Stimulated activated CD8-positive, alpha-beta memory T cell treated with anti-CD3 and anti-CD28 coated beads, Interleukin-2, amount 100 ng/mL, for 1 hour (primary cell): ENCODE measurements around the gene SOX9.
"Not testable (repeated sequence)": the region's sequence is repeated elsewhere in the genome, so short reads cannot be mapped to it uniquely, and the experiment has no call there.

Source experiments
- DNase-seq, 2 donors: peaks; one replicate each; pipeline ENCODE4 v3.0.0-alpha.2; 2020; ENCODE audit warnings: low read depth in 2 of 2

SOX9 gene

DNA sequence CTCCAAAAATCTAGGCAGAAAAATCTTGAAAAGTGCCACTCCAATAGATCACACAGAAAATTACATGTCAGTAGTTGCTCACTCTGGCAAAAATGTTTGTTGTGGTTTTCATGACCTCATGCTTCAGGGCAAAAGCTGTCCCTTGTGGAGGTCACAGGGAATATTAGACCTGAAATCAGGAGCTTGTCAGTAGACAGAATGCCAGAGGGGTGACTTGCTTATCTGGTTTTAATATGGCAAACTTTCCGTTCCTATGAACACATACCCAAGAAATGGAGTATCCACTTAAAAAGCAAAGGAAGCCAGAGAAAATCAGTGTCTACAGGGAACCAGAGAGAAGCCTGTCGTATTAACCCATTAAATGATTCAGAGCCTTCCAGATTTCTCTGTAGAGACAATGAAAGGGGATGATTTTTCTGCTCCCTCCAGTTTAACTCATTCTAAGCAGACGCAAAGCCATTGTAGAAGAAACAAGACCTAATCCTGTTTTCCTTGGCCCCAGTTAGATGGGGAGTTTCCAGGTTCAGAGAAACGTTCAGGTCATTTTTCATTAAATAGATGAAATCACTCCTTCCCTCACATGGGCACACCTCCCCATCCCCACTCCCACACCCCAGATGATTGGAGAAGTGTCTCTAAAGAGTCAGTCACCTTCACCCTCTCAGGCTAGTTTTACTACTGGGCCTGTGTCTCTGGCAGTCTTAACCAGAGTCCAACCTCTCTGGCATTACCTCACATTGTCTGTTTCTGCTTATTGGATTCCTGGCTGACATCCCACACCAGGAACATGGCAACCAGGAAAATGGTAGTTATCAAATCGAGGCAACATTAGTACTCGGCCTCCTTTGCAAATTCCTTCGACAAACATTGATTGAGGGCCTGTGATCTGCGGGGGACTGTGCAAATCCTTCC, 6.0 kb downstream of the SOX9 start:
- no peak for DNase-seq

DNA sequence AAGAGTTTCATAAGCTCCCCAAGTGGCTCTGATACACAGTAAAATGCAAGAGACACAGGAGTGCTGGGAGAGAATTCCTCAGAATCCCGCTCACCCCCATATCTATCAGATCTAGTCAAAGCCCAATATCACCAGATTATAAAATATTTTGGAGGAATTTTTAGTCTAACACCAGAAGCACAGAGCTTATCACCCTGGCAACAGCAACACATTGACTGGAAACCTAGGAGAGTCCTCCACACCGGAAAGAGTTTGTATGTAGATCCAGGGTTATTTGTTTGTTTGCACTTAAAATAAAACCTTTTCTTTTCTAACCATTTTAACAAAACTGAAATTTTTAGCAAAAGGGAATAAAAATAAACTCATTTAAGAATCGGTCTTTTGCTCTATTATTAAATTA, 7.2 kb downstream of the SOX9 start:
- no peak for DNase-seq

DNA sequence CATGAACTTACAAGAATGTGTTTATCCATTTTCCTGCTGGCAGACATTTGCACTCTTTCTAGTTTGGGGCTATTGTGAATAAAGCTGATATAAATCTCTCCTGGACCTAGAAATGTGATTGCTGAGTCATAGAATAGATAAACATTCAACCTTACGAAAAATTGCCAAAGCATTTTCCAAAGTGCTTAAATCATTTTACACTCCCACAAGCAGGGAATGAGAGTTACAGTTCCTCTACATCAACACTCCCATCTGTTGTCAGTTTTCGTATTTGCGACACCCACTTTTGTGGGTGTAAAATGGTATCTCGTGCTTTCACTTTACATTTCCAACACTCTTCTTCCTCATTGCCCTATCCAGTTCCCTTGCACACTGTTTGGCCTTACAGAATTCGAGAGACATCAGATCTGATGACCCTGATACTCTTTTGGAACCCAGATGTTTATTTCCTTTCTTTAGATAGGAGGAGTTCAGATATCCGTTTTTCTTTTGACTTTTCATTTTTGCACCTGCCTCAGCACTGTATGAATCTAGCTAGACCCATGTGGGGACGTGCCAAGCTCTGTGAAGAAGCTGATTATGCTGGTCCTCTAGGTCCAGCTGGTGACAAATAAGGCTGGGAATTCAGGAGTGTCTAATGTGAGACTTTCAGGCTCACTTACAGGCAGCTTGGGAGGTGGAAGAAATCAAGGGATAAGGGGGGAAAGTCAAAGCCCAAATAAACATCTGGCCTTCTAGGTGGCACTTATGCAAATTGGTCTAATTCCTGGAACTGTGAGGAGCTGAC, 14.0 kb downstream of the SOX9 start:
- no peak for DNase-seq

DNA sequence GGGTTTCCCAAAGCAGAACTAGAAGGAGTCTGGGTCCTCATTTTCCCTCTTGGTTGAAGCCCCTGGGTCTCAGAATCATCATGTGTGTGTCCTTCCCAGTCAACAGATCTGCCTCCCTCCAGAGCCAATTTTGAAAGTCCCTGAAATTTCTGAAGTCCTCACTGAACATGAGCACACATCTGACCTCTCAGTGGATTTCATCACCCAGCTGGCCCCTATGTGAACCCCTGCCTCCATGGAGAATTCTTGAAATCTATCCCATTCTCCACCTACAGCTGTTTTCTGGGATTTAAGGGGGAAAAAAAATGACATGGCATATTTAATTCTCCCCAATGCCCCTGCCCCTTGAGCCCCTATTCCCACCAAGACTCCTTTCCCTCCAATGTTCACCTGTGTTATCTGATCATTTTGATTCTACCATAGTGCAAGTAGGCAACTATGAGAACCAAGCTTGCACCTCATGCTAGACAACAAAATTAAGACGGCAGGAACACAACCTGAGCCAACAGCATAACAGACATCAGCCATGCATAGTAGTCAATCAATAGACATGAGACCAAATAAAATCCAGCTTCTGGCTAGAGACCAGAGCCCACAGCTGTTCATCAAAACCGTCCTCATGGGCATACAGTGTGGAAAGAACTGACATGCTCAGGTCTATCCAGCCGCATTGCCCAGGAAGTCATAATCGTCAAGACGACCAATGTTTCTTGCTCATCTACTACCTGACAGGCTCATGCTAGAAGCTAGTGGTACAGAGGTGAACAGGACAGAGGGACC, 14.9 kb downstream of the SOX9 start:
- no peak for DNase-seq

DNA sequence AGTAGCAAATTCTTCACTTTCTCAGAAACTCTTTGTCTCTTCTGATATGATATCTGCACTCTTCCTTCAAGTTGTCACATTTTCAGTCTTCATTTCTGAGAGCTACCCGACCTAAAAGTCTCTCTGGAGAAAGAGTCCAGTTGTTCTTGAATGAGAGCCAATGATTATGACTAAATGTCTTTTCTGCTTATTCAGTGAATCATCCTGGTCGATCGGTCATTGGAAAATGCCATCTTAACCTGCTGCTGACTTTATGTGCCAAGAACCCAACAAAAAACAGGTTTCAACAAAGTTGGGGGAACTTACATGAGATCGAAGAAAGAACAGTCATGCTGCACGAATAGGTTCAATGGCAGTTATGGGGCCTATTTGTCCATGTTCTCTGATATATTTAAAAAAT, 15.9 kb downstream of the SOX9 start:
- no peak for DNase-seq

DNA sequence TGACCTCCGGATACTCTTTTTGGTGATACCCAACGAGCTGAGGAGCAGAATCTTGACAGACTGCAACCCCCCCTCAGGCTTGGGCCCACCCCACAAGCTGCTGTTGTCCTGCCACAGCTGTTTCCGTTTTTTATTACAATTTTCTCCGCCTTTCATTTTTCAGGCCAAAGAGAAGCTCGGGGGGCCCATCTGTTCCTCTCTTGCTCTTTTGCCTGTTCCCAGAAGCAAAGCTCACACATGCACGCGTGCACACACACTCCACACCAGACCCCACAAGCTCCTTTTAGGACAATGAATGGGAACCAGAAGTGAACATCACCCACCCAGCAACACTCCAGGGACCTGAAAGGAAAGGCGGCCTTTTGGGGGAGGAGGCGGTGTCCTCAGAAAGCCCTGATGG, 16.3 kb downstream of the SOX9 start:
- no peak for DNase-seq

DNA sequence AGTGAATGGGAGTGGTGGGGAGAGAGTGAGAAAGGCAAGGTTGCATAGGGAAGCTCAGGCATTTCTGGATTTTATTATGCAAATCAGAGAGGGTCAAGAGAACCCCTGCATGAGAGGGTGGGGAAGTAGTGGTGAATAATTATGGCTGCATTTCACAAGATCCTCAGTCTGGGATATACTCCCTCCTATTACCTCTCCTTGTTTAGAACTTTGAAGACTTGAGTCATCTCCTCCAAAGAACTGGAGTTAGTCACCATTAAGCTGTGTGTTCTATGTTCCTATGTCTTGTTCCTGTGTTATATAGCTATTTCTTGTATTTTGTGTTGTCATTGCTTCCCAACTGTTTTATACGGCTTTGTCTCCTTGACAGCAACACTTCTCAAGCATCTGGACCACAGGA, 18.4 kb downstream of the SOX9 start:
- no peak for DNase-seq

DNA sequence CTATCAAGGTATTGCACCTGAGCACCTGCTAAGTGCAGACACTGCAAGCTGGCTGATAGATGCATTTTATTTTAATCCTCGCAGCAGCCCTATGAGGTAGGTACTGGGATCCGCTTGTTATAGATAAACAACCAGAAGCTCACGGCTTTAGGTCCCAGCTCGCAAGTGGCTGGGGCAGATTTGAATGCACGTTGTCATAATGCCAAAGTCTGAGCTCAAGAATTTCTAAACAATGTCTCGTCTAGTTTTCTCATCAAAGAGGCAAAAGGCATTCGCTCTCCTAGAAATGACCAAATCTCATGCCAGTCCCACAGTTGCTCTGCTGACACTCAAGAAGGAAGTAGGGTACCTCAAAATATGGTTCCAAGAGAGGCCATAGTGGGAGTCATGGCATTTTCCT, 20.5 kb downstream of the SOX9 start:
- DNase-seq: no peak

DNA sequence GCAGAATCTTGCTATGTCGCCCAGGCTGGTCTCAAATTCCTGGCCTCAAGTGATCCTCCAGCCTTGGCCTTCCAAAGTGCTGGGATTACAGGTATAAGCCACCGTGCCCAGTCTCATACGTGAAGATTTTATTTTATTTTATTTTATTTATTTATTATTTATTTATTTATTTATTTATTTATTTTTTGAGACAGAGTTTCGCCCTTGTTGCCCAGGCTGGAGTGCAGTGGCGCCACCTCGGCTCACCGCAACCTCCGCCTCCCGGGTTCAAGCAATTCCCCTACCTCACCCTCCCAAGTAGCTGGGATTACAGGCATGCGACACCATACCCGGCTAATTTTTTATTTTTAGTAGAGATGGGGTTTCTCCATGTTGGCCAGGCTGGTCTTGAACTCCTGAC, 21.3 kb downstream of the SOX9 start:
- not testable (repeated sequence) for DNase-seq

DNA sequence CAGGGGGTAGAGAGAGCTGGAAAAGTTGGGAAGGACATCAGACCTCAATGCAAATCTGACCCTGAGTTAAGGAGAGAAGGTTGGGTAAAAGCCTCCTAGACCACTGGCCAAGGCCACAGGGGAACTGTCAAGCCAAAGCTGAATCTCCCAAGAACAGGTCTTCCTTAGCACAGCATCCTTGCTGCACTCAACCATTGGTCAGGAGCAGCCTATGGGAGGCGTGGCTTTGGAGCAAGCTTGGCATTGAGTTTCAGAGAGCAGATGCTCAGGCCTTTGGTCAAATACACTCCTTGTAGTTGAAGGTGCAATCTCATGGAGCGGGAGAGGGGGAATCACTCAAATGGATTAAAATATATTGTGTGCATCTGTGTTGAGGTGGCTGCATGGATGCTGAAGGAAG, 21.8 kb downstream of the SOX9 start:
- no peak for DNase-seq

DNA sequence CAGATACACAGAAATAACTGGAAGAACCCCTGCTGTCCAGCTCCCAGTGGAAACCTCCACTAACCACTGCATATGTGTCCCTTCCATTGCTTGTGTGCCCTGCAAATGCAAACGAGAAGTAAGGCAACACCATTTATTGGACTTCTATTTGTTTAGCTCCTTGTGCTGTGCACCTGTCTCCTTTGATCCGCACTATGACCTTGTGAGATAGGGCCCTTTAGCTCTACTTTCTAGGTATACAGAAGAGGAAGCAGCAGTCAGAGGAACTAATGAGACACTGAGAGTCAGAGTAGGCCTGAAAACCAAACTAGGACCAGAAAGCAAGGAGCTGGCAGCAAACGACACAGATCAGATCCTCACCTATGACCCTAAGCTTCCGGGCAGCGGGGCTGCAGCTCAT, 22.4 kb downstream of the SOX9 start:
- DNase-seq: no peak

DNA sequence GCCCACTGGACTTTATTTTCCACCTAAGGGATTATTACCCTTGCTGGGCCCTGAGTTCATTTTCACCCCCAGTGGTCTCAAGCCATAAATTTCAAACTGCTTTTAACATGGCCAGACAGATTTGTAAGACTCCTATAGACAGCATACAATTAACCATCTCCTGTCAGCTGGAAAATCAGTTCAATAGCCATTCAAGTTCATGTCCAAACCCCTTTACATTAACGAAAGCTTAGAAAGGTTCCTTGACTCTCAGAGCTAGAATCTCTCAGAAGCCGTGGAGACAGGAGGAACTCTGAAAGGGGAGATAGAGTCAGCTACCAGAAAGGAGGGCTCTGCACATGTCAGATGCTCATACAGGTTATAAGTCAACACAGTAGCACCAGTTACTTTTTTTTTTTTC, 23.3 kb downstream of the SOX9 start:
- DNase-seq: no peak

DNA sequence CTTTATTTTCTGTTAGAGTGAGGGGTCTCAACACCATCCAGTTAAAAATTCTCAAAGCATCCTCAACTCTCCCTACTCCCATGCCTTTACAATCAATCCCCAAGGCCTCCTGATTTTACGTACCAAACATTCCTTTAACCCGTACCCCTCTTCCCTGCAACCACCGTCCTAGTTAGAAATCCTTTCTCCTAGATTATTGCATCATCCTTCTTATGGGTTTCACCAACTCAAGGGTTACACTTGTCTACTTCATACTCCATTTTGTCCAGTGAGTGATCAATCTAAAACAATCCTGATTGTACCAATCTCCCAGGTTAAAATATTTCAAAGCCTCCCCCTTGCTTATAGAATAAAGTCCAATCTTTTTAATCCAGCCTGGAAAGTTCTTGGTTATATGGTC, 24.7 kb downstream of the SOX9 start:
- DNase-seq: no peak

DNA sequence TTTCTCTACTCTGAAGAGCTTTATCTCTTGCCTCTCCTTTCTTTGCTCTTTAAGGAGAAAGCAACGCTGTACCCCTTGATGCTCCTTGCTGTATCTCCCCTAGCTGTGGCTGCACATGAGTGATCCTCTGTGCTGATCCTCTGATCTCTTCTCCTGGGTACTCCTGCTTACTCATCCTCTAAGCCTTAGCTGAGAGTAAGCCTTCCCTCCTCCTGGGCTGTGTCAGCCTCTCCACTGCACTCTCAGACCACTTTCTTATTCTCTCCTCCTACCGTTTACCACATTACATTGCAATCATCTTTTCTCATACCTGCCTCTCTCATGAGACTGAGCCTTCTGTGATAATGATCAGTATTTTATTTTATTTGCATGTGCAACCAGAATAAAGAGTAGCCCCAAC, 25.1 kb downstream of the SOX9 start:
- DNase-seq: no peak

DNA sequence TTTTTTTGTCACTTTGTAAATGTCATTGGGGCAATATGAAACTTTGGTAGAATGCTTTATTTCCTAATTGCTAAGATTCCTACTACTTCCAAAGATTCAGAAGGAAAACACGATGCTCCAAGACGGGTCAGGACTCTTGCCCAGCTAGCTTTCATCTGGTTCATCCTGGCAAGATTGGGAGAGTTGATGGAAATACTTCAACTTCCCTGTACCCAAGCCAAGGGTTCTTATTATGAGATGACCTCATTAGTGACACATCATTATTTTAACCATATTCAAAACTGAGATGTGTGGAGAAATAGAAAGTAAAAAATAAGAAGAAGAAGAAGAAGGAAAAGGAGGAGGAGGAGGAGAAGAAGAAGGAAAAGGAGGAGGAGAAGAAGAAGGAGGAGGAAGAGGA, 25.6 kb downstream of the SOX9 start:
- DNase-seq: no peak

DNA sequence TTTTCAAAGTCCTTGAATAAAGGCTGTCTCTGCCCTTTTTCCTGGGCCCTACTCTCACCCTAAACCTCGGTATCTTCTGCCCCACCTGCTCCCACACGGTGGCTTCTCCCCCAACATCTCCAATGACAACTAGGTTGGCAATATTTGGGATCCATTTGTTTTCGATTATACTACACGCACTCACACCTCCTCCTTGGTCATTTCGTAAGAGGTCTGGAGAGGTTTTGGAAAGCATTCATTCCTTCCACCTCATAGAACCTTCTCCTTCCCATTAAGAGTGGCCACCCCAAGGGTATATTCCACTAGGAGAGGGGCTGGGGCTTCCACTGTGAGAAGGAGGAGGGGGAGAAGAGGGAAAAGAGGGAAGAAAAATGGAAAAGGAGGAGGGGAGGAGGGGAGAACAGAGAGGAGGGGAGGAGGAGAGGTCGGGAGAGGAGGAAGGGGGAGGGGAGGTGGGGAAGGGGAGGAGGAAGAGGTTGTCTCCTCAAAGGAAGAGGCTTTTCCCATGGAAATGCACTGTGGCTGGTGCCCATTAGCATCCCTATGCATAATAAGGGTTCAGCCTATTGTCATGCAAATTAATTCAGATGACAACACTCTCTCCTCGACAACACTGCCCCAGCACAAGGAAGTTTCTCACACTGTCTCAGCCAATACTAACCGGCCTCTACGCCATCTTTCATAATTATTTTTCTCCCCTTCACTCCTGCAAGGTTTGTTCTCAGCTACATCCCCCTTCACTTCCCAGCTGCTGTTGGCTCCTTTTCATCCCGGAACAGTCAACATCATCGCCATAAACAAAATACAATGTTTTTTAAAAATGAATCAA, 30.0 kb downstream of the SOX9 start:
- DNase-seq: no peak

DNA sequence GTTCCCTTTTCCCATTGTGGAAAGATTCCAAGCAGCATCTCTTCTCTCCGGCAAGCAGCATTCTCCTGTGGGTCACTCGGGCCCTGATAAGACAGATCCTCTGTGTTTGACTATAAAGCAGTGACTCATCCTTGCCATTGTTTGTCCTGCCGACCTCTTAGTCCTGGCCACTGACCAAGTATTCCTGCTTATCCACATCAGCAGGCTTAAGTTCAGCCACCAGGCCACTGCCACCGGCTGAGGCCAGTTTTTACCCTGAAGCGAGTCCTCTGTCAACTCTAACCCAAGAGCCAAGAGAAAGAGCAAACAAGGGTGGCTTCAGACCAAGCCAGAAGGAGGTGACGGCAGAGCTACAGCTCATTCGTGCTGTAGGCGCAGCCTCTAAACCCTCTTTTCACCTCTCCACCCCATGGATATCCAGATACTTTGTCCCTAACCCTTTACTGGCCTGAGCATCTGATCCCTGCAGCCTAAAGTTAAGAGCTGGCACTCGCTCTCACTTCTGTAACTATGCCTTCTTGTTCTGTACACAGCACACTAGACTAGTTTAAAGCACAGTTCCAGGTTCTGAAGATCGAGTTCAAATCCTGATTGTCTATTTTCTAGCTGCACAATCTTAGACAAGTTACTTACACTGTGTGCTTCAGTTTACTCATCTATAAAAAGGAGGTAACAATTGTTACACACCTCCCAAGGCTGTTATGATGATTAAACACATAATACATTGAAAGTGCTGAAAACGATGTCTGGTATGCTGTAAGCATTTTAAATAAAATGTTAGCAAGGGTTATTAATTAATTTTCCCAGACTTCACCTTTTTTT, 31.0 kb downstream of the SOX9 start:
- no peak for DNase-seq

DNA sequence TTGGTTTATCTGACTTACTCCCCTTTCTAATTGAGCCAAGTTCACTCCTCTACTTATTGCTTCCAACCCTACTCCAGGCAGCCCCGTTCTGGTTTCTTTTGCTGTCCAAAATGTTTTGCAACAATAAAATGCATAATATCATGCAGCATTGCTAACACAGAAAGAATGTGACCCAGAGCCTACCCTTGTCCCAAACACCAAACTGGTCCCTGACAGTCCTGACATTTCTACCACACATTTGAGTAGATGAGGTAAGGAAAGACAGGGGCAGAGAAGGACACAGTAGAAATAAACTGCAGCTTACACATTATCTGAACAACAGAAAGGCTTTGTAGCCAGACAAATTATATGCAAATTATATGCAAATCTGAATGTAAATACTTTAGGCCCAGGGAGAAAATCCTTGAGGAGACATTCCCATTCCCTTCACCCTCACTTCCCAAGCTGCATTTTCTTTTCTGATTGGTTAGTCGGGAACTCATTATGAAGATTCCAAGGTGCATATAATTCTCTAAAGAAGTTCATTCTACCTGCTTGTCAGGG, 31.6 kb downstream of the SOX9 start:
- DNase-seq: no peak

DNA sequence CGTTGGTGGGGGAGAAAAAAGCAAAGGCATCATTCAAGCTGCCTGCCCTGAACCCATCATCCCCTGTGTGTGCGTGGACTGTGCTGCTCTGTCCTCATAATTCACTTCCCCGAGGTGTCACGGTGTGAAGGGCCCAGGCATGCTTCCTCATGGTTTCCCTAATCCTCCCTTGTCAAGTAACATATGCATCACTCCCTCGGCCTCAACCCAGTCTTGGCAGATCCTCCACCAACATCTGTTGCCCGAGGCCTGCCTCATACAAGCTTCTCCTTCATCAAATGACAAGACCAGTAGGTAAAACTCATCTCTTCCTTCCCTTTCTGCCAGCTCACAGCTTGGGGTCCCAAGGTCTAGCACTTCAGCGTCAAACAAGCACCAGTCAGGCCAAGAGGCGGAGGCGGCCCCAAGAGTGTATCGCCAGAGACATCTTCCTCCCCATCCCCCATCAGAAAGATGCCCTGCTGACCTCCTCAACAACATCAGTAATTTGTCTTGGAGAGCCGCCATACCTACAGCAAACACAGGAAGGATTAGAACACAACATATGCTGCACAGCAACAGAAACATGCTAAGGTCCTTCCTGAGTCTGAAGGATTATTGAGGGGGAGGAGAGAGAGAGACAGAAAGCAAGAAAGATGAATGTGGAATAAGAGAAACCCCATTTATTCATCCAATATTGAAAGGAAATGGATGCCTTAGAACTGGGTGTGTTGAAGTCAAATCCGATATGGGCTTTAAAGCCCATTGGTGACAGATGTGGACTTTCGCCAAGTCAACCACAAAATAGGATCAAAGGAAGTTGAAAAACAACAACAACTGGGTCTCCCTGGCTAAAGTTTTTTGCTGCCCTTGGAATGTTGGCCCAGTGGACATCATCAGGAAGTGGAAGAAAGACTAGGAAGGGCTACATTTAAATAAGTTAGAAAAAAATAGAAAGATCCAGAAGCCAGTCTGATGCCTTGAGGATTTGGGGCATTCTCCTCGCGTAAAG, 38.4 kb downstream of the SOX9 start:
- DNase-seq: no peak
